DND-41 (cell line): ENCODE data around the gene AATK.

Experiments
- ATAC-seq: fragments of 200-7000 bp; cut with Tn5 transposase; 3 replicates; pipeline ENCODE4 v1.9.1; 2021; ENCODE audit warnings: low read depth; ENCODE audit not compliant: insufficient read depth
- DNase-seq: peaks from one replicate; pipeline ENCODE4 v3.0.0-alpha.2; 2020
- H2AFZ ChIP-seq: 2 replicates; pipeline ENCODE4 v1.6.0; 2012; ENCODE audit warnings: low read depth, low read length
- H3K27ac ChIP-seq: 2 replicates; pipeline ENCODE4 v1.5.1; 2012; ENCODE audit warnings: low read length, inconsistent platforms
- H3K27me3 ChIP-seq: fragments of 200-600 bp; sonication (generic); 2 replicates; pipeline ENCODE4 v1.6.0; 2012; ENCODE audit warnings: low read length, mild to moderate bottlenecking, inconsistent platforms; ENCODE audit not compliant: insufficient read depth, poor library complexity
- H3K36me3 ChIP-seq: 2 replicates; pipeline ENCODE4 v1.5.1; 2012; ENCODE audit warnings: low read length, inconsistent platforms; ENCODE audit not compliant: insufficient read depth
- H3K4me1 ChIP-seq: 2 replicates; pipeline ENCODE4 v1.5.1; 2012; ENCODE audit warnings: mild to moderate bottlenecking, low read length; ENCODE audit not compliant: insufficient read depth
- H3K4me2 ChIP-seq: 2 replicates; pipeline ENCODE4 v1.6.0; 2012; ENCODE audit warnings: mild to moderate bottlenecking, moderate library complexity, low read length, inconsistent platforms; ENCODE audit not compliant: insufficient read depth
- H3K4me3 ChIP-seq, 2 experiments: fragments of 200-600 bp in 1 of 2; shearing (Covaris generic) in 1 of 2; 2 replicates each; pipeline ENCODE4 v1.5.1; 2012 to 2016; ENCODE audit warnings: inconsistent platforms in 2 of 2, low read length in 2 of 2, mild to moderate bottlenecking in 2 of 2, low read depth in 1 of 2, moderate library complexity in 1 of 2
- H3K79me2 ChIP-seq: 2 replicates; pipeline ENCODE4 v1.6.0; 2012; ENCODE audit warnings: low read length, inconsistent platforms; ENCODE audit not compliant: insufficient read depth
- H3K9ac ChIP-seq: 2 replicates; pipeline ENCODE4 v1.6.0; 2012; ENCODE audit warnings: low read depth, mild to moderate bottlenecking, inconsistent platforms, low read length, moderate library complexity
- H3K9me3 ChIP-seq: 2 replicates; pipeline ENCODE4 v1.5.1; 2012; ENCODE audit warnings: low read length, moderate library complexity, mild to moderate bottlenecking, inconsistent platforms; ENCODE audit not compliant: insufficient read depth, severe bottlenecking
- H4K20me1 ChIP-seq: 2 replicates; pipeline ENCODE4 v1.6.0; 2012; ENCODE audit warnings: low read length; ENCODE audit not compliant: insufficient read depth
- CTCF ChIP-seq: IDR thresholded peaks from 2 replicates; pipeline ENCODE4 v1.5.1; 2012; ENCODE audit warnings: borderline replicate concordance, low read length, moderate library complexity, mild to moderate bottlenecking; ENCODE audit not compliant: poor library complexity, severe bottlenecking; ENCODE audit errors: extremely low read depth
- EZH2 ChIP-seq: IDR thresholded peaks from 3 replicates; pipeline ENCODE4 v1.6.1; 2012; ENCODE audit warnings: borderline replicate concordance, low read depth, mild to moderate bottlenecking, moderate library complexity, low read length, inconsistent platforms; ENCODE audit not compliant: severe bottlenecking

AATK gene

GRCh38 chr17:81187586-81188490 is 21.8 kb upstream of the AATK start:
- no peak for DNase-seq
- no peak overlapping the region for H3K27ac ChIP-seq
- H3K4me1 ChIP-seq, result no peaks in the 10 kb centered on the region
- TF ChIP-seq EZH2 (no peak), CTCF (no peak)
- no peak overlapping the region for H2AFZ ChIP-seq
- H3K4me2 ChIP-seq, result no peak overlapping the region
- no peaks in the 10 kb centered on the region for H3K27me3 ChIP-seq
- H3K4me3 ChIP-seq, result no peak overlapping the region
- no peaks in the 10 kb centered on the region for H3K9me3 ChIP-seq
- H3K9ac ChIP-seq, result no peak overlapping the region
- H4K20me1 ChIP-seq, result no peaks in the 10 kb centered on the region; the same call in 1 of the 2 replicates
- ATAC-seq, result no peak
- no peaks in the 10 kb centered on the region for H3K79me2 ChIP-seq
- H3K36me3 ChIP-seq, result peaks cover 27% of the 10 kb centered on the region

DNA sequence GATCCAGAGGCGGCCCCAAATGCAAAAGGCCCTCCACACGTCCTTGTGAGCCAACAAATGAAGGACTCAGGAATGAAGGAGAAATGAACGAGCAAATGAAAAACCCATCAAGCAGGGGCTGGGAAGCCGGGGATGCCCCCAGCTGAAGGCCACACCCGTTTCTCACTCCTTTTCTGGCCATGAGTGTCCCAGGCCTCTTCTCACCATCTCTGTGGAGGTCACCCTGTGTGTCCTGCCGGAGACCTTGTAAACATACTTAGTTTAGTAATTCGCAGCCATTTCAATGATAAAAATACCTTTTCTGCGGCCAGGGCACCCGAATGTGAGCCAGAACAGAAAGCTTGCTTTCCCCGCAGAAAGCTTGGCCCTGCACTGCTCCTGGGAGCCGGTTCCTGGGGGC is 21.1 kb upstream of the AATK start:
- H3K27ac ChIP-seq, result no peak overlapping the region
- peaks cover 27% of the 10 kb centered on the region for H3K36me3 ChIP-seq
- H4K20me1 ChIP-seq, result no peaks in the 10 kb centered on the region; the same call in 1 of the 2 replicates
- ATAC-seq, result no peak
- no peak overlapping the region for H3K9ac ChIP-seq
- no peak overlapping the region for H2AFZ ChIP-seq
- no peak for DNase-seq
- no peak overlapping the region for H3K4me3 ChIP-seq
- H3K27me3 ChIP-seq, result no peaks in the 10 kb centered on the region
- H3K4me2 ChIP-seq, result no peak overlapping the region
- no peaks in the 10 kb centered on the region for H3K79me2 ChIP-seq
- H3K4me1 ChIP-seq, result no peaks in the 10 kb centered on the region
- TF ChIP-seq EZH2, result no peak
- TF ChIP-seq CTCF, result no peak
- H3K9me3 ChIP-seq, result no peaks in the 10 kb centered on the region

- DNase-seq (no peak), ATAC-seq (no peak)
- no peaks in the 10 kb centered on the region for H3K79me2 ChIP-seq
- H3K27me3 ChIP-seq, result no peaks in the 10 kb centered on the region
- no peak overlapping the region for H3K4me3 ChIP-seq
- no peak overlapping the region for H3K27ac ChIP-seq
- TF ChIP-seq EZH2 (no peak), CTCF (no peak)
- H3K4me1 ChIP-seq, result no peaks in the 10 kb centered on the region
- no peak overlapping the region for H2AFZ ChIP-seq
- no peak overlapping the region for H3K9ac ChIP-seq
- H3K9me3 ChIP-seq, result no peaks in the 10 kb centered on the region
- H3K4me2 ChIP-seq, result no peak overlapping the region
- peaks cover 20% of the 10 kb centered on the region for H3K36me3 ChIP-seq
- H4K20me1 ChIP-seq, result no peaks in the 10 kb centered on the region; the same call in 1 of the 2 replicates
These were observed 20.2 kb upstream of the AATK start for GRCh38 chr17:81186203-81186602.
